Middle frontal gyrus (tissue), 1 donor: ENCODE data around the gene ANO10.
"Not testable (repeated sequence)": the region's sequence is repeated elsewhere in the genome, so short reads cannot be mapped to it uniquely, and the experiment has no call there.

Source experiments
- DNase-seq: peaks from one replicate; pipeline ENCODE4 v3.0.0-alpha.2; 2015; ENCODE audit warnings: low spot score; ENCODE audit errors: extremely low spot score

Gene ANO10

GRCh38 chr3:43521941-43522340, 99.9 kb downstream of the ANO10 start:
- DNase-seq, result no peak

GRCh38 chr3:43518515-43518914, 103.3 kb downstream of the ANO10 start:
- DNase-seq, result not testable (repeated sequence)

- no peak for DNase-seq
These were observed 105.7 kb downstream of the ANO10 start for GRCh38 chr3:43515970-43516635.

- no peak for DNase-seq
These were observed 106.4 kb downstream of the ANO10 start for GRCh38 chr3:43515208-43515917.

GRCh38 chr3:43512754-43513404, 108.9 kb downstream of the ANO10 start:
- no peak for DNase-seq

GRCh38 chr3:43506644-43507043, 115.2 kb downstream of the ANO10 start:
- no peak for DNase-seq

GRCh38 chr3:43505351-43505750, 116.5 kb downstream of the ANO10 start:
- no peak for DNase-seq

GRCh38 chr3:43503067-43503728, 118.6 kb downstream of the ANO10 start:
- no peak for DNase-seq

- no peak for DNase-seq
These were observed 122.6 kb downstream of the ANO10 start for GRCh38 chr3:43499256-43499655.

GRCh38 chr3:43497905-43498365, 123.9 kb downstream of the ANO10 start:
- DNase-seq, result no peak

GRCh38 chr3:43497422-43497821, 124.4 kb downstream of the ANO10 start:
- no peak for DNase-seq

GRCh38 chr3:43496740-43497375, 125.0 kb downstream of the ANO10 start:
- DNase-seq, result no peak

- DNase-seq, result not testable (repeated sequence)
These were observed 128.9 kb downstream of the ANO10 start for GRCh38 chr3:43492932-43493331.

- not testable (repeated sequence) for DNase-seq
These were observed 130.0 kb downstream of the ANO10 start for GRCh38 chr3:43491807-43492206.

GRCh38 chr3:43490640-43491185, 131.1 kb downstream of the ANO10 start:
- no peak for DNase-seq

- DNase-seq, result no peak
These were observed 131.9 kb downstream of the ANO10 start for GRCh38 chr3:43489930-43490329.

GRCh38 chr3:43485931-43486330, 135.9 kb downstream of the ANO10 start:
- DNase-seq, result no peak

GRCh38 chr3:43484926-43485488, 136.8 kb downstream of the ANO10 start:
- DNase-seq, result no peak

- no peak for DNase-seq
These were observed 140.4 kb downstream of the ANO10 start for GRCh38 chr3:43481375-43481774.

GRCh38 chr3:43478839-43479238, 143.0 kb downstream of the ANO10 start:
- not testable (repeated sequence) for DNase-seq
